Choroid plexus epithelial cell (primary cell): Measurements from ENCODE around the gene JPH3.

Source experiments
- DNase-seq: peaks from one replicate; pipeline ENCODE4 v3.0.0-alpha.2; 2010; ENCODE audit warnings: low read depth
- H3K4me3 ChIP-seq: 2 replicates; pipeline ENCODE4 v1.5.1; 2011; ENCODE audit warnings: low read depth, mild to moderate bottlenecking, control low read depth, low read length, moderate library complexity
- TF ChIP-seq, protein P1 (sequence below): conservative IDR thresholded peaks from 2 replicates; pipeline ENCODE4 v1.5.1; 2011; ENCODE audit warnings: low read depth, mild to moderate bottlenecking, control low read depth, inconsistent platforms, low read length, moderate library complexity

The JPH3 gene

DNA sequence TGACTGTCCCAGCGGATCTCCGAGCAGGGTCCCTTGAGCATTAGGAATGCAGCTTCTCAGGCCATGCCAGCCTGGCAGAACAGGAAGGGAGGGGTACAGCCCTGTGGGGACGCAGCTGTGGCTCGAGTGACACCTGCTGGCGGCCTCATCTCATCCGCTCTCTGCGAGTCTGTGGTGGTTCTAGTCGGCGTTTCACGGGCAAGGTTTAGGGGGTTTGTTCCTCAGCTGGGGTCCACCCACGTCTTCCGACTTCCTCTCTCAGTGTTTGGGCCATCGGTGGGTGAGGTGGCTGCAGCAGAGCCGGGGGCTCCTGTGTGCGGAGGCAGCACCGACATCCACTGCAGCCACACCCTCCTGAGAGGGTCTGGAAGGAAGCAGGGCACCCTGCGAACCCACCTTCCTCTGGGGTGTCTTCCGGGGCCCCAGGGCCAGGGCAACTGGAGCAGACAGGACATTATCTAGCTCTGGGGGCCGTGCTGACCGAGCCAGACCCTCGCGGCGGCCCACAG is 33.3 kb downstream of the JPH3 start:
- DNase-seq: peak; percentile 36
- no peak overlapping the region for H3K4me3 ChIP-seq
- TF ChIP-seq, protein P1, sequence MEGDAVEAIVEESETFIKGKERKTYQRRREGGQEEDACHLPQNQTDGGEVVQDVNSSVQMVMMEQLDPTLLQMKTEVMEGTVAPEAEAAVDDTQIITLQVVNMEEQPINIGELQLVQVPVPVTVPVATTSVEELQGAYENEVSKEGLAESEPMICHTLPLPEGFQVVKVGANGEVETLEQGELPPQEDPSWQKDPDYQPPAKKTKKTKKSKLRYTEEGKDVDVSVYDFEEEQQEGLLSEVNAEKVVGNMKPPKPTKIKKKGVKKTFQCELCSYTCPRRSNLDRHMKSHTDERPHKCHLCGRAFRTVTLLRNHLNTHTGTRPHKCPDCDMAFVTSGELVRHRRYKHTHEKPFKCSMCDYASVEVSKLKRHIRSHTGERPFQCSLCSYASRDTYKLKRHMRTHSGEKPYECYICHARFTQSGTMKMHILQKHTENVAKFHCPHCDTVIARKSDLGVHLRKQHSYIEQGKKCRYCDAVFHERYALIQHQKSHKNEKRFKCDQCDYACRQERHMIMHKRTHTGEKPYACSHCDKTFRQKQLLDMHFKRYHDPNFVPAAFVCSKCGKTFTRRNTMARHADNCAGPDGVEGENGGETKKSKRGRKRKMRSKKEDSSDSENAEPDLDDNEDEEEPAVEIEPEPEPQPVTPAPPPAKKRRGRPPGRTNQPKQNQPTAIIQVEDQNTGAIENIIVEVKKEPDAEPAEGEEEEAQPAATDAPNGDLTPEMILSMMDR: peak; percentile 70

DNA sequence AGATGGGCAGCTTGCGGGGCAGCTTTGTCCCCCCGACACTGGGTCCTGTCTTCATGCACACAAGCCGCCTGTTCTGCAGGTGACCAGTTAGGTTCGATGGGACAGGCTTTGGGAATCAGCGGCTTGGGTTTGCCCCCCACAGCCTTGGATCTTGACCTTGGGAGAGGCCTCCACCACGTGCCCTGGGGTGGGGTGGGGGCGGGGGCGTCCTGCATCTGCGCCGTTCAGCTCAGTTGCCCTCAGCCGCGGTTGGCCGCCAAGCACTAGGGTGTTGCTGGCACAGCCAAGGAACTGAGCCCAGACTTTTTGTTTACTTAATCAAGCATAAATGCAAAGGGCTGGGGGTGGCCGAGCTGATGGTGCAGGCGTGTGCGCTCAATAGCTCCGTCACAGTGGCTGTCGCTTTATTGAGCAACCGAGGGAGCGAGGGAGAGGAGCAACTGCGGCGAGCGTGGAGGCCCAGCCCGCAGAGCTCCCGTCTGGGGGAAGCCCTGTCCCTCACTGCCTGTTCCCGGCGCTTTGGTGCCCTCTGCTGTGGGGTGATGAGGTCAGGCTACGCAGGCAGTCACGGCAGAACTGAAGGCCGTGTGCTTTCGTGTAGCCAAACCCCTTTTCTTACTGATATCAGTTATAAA is 33.9 kb downstream of the JPH3 start:
- H3K4me3 ChIP-seq: peak overlapping the region; percentile 11
- DNase-seq: peak; percentile 72
- TF ChIP-seq, protein P1: peak; percentile 70

DNA sequence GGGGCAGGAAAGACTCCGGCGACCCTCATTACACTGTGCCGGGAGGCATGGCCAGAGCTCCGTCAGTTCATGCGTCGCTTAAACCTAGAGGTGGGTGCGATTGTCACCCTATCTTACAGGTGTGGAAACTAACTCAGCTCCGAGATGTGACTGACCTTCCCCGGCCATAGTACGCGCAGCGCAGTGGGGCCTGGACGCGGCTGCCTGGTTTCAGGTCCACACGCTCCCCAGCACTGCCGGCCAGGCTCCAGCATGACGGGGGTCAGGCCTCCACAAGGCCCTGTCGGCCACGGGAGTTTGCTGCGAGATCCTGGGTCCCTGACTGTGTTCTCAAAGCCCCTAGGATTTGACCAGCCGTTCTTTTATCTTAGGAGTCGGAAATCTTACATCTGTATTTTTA is 34.4 kb downstream of the JPH3 start:
- DNase-seq: no peak
- TF ChIP-seq, protein P1: no peak
- no peak overlapping the region for H3K4me3 ChIP-seq

DNA sequence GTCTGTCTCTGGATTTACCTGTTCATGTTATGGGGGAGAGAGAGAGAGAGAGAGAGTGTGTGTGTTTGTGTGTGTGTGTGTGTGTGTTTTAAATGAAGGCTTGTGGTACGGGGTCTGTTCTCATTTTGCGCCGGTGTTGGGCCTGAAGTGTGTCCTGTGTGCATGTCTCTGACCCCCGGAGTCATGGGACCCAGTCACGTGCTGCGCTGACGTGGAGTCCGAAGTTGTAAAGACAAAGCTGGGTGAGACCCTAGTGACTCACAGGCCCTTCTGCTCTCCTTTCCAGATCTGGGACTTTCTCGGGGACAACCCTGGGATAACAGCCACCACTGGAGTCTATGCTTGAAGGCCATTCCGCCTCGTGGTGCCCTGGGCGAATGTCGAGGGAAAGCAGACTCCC is 35.0 kb downstream of the JPH3 start:
- TF ChIP-seq, protein P1: no peak
- H3K4me3 ChIP-seq: no peak overlapping the region
- DNase-seq: no peak

DNA sequence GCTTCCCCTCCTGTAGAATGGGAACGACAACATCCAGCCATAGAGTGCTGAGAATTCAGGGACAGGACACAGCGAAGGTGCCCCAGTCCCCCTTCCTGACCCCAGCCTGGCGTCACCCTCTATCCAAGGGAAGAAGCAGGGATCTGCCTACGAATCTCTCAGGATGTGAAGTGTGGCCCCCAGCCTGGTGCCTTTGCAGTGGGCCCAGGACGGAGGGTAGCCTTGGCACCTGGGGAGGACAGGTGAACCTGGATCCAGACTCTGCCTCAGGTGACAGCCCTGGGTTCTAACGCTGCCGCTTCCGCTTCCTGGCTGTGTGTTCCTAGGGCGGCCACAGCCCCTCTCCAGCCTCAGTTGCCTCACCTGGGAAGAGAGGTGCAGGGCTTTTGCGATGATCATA is 36.4 kb downstream of the JPH3 start:
- TF ChIP-seq, protein P1: no peak
- H3K4me3 ChIP-seq: no peak overlapping the region
- no peak for DNase-seq

DNA sequence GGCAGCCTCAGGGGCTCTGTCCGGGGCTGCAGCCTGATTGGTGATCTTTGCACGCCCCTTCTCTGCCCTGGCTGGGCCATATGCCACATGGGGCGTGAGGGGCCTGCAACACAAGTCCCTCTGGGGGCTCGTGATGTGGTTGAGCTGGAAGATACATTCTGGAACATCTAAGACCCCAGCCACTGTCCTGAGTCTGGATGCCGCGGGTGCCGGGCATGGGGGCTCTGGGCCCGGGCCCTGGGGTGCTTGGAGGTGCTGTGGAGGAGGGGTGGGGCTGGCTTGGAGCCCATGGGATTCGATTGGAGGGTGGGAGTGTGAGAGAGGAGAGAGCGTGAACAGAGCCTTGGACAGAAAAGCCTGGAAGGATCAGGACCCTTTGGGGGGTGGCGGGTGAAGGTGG is 39.4 kb downstream of the JPH3 start:
- TF ChIP-seq, protein P1: no peak
- H3K4me3 ChIP-seq: no peak overlapping the region
- no peak for DNase-seq

DNA sequence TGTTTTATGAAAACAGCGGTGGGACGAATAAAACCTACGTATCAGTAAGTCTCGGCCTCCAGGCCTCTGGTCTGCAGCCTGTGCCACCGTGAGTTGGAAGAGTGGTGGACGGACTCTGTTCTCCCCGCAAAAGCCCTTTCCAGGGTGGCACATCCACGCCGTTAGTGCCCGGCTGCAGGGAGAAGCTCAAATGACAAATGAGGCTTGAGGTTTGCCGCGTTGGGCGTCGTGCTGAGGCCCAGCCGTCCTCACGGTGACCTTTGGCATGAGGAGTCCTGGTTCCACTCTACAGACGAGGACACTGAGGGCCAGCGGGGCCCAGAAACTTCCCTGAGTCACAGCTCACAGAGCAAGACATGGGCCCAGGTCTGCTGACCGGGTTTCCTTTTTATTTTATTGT is 40.2 kb downstream of the JPH3 start:
- no peak for DNase-seq
- H3K4me3 ChIP-seq: no peak overlapping the region
- TF ChIP-seq, protein P1: no peak
